ENCODE results near the gene RFESD.

Gene RFESD

DNA sequence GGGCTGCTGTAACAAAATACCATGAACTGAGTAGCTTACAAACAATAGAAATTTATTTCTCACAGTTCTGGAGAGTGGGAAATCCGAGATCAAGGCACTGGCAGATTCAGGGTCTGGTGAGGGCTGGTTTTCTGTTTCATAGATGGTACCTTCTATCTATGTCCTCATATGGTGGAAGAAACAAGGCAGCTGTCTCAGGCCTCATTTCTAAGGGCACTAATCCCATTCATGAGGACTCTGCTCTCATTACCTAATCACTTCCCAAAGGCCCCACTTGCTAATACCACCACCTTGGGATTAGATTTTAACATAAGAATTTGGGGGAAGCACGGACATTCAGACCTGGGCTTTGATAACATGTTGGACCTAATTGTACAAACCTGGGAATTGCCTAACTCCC, 13.5 kb downstream of the RFESD start:
- no peak overlapping the region for H3K4me3 ChIP-seq (ENCODE audit: low read depth, low read length)

DNA sequence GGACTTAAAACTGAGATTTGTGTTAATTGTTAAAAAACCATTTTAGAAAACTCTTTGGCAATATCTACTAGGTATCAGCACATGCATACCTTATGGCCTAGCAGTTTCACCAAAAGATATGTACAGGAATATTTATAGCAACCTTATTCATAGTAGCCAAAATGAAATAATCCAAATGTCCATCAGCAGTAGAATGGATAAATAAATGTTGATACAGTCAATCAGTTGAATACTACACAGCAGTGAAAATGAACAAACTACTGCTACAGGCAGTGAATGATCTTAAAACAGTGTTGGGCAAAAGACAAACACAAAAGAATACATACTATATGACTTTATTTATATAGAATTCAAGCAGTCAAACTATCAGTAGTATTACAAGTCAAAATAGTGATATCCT, 16.4 kb downstream of the RFESD start:
- no peak overlapping the region for H3K4me3 ChIP-seq (ENCODE audit: low read depth, low read length)

- H3K4me3 ChIP-seq (ENCODE audit: low read depth, low read length) = no peak overlapping the region
Measured at GRCh38 chr5:95664204-95664786, 17.7 kb downstream of the RFESD start.

DNA sequence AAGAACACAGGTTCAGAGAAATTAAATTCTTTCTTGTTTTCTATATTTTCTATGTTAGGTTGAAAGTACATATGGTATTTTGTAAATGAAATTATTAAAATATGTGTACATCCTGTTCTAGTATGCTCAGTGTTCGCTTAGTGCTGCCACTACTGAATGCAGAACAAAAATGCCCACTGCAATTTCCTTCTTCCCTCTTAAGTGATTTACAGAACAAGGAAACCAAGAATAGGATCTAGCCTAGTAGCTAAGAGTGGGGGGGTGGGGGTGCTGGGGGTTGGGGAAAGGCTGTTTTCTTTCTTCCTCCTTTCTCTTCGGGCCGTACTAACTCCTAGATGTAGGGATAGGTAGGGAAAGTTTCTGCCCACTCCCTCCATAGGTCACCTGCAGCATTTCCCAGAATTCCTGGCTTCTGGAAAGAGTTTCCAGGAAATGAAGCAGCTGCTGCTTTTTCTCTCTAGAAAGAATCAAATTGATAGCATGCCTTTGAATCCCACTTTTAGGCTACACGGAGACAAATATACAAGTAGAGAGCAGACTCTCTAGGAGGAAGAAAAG, 20.6 kb downstream of the RFESD start:
- no peak overlapping the region for H3K4me3 ChIP-seq (ENCODE audit: low read depth, low read length)

DNA sequence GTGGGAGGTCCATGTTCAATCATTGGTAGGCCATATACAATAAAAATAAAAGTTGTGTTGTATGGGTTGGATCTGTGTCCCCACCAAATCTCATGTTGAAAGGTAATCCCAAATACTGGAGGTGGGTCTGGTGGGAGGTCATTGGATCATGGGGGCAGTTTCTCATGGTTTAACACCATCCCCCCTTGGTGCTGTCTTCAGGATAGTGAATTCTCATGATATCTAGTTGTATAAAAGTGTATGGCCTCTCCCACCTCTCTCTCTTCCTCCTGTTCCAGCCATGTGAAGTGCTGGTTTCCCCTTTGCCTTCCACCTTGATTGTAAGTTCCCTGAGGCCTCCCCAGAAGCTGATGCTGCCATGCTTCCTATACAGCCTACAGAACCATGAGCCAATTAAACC, 21.1 kb downstream of the RFESD start:
- no peak overlapping the region for H3K4me3 ChIP-seq (ENCODE audit: low read depth, low read length)

DNA sequence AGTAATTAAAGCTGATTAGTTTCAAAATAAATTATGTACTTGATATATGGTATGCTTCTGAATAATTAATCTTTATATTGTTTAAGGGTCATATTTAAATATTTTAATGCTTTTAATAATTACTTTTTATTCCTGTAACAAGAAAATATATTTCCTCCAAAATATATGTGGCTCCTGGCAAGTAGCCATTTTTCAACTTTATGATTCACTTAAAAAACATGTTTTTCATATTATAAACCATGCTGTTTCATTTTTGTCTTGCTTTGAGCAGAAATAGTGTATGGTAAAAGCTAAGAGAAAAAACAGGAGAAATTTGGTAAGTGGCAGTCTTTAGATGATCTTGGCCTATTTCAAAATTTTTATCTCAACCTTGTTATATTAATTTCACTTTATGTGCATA, 21.6 kb downstream of the RFESD start:
- no peak overlapping the region for H3K4me3 ChIP-seq (ENCODE audit: low read depth, low read length)

- no peak overlapping the region for H3K4me3 ChIP-seq (ENCODE audit: low read depth, low read length)
Measured at GRCh38 chr5:95668728-95669127, 22.2 kb downstream of the RFESD start.

DNA sequence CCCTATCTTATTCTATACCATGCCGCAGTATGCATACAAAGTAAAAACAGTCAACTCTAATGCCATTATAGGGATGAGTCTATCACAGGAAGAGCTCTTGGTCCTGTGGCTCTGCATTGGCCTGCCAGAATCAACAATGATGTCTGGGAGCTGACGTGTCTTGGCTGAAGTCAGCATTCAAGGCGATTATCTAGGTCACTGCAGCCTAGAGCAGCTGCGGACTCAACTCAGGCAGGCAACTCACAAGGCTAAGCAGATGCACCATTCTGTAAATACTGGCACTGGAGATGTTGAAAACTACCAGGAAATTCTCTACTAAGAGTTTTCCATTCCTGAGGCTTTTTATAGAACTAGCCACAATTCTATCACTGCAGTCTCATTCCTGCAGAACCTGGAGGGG, 23.0 kb downstream of the RFESD start:
- H3K4me3 ChIP-seq (ENCODE audit: low read depth, low read length) = no peak overlapping the region

DNA sequence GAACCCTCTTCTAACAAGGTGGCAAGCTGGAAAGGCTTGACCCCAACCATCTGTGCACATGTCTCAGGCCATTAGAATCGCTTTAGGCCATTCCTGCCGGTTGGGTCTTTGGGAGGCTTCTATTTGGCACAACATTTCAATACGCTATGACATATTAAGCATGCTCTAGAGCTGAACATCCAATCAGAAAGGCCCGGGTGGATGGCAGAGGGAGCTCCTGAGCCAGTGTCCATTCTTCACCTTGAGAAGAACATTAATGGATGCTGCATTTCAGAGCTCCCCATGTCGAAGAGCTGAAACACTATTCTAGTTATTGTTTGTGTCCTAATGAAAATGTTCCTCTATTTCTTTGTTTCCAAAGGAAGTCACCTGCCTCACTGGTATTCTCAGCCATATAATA, 23.4 kb downstream of the RFESD start:
- H3K4me3 ChIP-seq (ENCODE audit: low read depth, low read length) = no peak overlapping the region

- no peak overlapping the region for H3K4me3 ChIP-seq (ENCODE audit: low read depth, low read length)
Measured at GRCh38 chr5:95670568-95670967, 24.0 kb downstream of the RFESD start.

GRCh38 chr5:95671826-95672225, 25.2 kb downstream of the RFESD start:
- no peak overlapping the region for H3K4me3 ChIP-seq (ENCODE audit: low read depth, low read length)

DNA sequence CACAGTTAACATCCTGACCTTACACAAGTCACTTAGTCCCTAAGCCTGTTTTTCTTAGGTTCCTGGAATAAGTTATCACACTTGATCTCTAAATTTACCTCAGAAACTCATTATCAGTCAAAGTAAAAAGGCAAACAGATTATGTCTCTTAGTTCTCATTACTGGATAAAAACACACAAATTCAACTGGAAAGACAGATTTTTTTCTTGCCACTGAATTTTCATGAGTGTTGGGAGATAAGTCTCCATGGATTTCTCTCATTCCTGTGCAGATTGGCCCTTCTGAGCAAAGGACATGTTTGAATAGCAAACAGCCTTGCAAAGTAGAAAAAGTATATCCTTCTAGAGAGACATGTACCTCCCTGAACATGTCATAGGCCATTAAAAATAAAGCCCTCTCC, 26.1 kb downstream of the RFESD start:
- H3K4me3 ChIP-seq (ENCODE audit: low read depth, low read length) = no peak overlapping the region

GRCh38 chr5:95673081-95673480, 26.5 kb downstream of the RFESD start:
- no peak overlapping the region for H3K4me3 ChIP-seq (ENCODE audit: low read depth, low read length)

GRCh38 chr5:95682891-95683290, 36.3 kb downstream of the RFESD start, which contains the start of gene SPATA9:
Gene SPATA9, minus strand, starts transcription at chr5:95682991. Its CDS starts 137 bp downstream, at chr5:95682854.
- H3K4me3 ChIP-seq (ENCODE audit: low read depth, low read length) = no peak within 1 kb of the TSS

DNA sequence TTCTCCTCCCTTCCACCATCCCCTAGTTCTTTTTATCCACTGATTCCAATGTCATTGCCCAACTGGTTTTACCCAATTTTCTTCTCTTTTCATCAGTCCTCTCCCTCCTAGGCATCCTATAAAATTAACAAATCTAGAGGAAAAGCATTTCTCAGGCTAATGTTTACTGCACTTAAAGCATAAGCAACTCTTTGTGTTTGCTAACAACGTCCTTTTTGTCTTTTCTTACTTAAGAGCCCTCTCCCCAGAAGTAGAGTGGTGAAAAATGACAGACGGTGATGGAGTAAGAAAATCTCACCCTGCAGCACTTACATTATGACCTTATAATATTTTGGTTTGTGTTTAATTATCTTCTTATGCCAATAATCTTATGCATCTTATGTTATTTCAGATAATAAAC, 37.8 kb downstream of the RFESD start:
- no peak overlapping the region for H3K4me3 ChIP-seq (ENCODE audit: low read depth, low read length)

DNA sequence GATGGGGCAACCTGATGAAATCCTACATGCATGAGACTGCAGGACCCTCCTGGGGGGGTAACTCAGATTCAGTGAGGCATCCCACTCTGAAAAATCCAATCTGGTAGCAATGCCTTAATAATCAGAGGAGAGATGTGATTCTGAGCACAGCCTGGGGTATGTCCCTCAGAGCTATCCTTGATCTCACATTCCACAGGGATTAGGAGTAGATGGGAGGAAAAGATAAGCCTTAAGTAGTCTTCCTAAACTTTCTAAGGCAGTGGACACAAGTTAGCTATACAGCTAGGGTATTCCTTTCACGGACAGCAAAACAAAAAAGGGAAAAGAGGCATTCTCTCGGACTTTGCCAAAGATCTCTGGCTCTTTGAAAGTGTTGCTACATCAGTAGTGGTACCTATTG, 40.1 kb downstream of the RFESD start:
- H3K4me3 ChIP-seq (ENCODE audit: low read depth, low read length) = no peak overlapping the region

DNA sequence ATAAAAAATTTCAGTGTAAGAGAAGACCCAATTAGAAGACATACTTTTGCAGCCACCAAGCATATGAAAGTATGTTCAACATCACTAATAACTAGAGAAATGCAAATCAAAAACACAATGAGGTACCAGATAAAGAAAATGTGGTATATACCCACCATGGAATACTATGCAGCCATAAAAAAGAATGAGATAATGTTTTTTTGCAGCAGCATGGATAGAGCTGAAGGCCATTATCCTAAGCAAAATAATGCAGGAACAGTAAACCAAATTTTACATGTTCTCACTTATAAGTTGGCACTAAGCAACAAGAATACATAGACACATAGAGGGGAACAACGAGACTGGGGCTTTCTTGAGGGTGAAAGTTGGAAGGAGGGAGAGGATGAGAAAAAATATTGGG, 43.1 kb downstream of the RFESD start:
- H3K4me3 ChIP-seq (ENCODE audit: low read depth, low read length) = no peak overlapping the region

DNA sequence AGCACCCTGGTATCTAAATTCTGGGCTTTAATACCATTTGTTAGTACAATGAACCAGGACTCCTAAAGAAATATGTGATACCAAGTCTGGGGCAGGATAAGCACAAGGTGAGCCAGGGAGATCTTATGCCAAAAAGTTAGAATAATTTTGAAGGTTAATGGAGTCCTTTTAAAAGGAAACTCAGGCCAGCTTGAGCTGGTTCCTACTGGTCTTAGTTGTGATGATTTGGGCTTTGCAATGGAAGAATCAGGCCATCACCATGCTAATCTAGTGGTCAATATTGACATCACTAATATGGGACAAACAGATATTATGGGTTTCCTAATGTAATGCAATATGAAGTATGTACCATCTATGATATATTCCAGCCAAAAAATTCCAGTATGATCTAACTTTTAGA, 43.8 kb downstream of the RFESD start:
- no peak overlapping the region for H3K4me3 ChIP-seq (ENCODE audit: low read depth, low read length)

DNA sequence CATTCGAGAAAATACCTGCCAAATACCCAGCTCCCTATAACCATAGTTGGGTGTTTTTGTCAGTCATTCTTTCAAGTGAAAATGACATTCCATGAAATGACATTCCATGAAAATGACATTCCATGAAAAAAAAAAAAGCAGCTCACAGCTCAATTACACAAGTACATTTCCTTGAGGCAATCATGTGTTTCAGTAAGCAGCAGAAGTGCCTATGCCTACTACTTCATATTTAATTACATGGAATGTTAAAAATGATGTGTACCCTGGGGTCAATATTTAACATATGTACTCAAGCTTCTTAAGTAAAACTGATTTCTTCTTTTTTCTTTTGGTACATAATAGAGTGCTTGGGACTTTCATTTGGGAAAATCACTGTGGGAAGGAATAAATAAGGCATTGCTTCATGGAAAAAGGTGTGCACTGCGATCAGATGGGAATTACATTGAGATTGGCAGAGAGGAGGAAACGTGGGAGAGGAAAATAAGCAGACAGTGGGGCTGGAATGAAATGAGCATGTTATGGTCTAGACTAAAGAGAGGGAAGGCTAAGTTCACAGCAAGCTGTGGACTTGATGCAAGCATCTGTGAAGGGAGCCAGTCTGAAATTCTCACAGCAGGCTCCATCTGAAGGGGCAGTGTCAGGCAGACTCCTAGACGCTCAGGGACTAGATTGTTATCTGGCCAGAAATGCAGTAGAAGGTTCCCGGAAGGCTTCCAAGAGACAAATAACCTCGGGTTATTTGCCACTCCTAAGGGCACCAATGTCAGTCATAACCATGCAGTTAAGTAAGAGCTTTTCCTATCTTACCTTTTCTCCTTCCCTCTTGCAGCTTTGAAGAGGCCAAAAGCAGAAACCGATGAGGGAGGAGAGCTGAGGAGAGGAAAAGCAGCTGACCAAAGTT, 51.5 kb downstream of the RFESD start:
- no peak overlapping the region for H3K4me3 ChIP-seq (ENCODE audit: low read depth, low read length)

DNA sequence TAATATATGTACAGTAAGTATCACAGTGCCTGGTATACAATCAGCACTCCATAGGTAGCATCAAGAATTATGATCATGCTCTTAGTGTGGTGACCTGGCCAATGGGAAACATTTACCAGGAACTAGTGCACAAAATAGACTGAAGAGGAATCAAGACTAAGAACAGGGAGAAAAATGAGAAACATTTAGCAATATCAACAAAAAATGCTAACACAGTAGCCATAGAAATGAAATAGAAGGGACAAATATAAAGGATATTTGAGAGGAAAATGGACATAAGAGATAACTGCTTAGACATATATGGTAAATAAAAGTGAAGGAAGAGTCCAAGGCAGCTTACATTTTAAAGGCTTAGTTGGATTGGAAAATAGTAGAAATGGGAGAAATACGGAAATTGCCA, 52.8 kb downstream of the RFESD start:
- H3K4me3 ChIP-seq (ENCODE audit: low read depth, low read length) = no peak overlapping the region

DNA sequence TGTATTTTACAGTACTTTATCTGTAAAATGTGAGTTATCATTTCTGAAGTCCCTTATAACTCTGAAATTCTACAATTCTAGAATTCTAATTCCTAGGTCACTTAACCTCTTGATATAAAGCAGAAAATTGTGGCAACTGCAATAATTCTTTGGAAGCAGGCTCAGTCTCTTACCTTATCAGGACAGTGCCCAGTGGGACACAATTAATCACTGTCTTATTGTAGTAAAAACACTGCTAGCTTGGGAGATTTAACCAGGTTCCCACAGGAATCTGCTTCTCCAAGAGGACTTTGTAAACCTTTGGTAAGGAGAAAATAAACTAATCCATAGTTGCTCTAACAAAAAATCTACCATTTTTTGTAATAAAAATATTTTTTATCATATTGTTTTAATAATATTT, 54.5 kb downstream of the RFESD start:
- H3K4me3 ChIP-seq (ENCODE audit: low read depth, low read length) = no peak overlapping the region

- no peak overlapping the region for H3K4me3 ChIP-seq (ENCODE audit: low read depth, low read length)
Measured at GRCh38 chr5:95704150-95704549, 57.6 kb downstream of the RFESD start.

Data from iPS-11a (cell line).